Aorta (tissue), 5 donors: Measurements from ENCODE around the gene A3GALT2. TPM values are rescaled to one million over a fixed set of nuclear protein-coding genes. Genes with fewer than 3 reads are reported as not detected.

Experiments used
- ATAC-seq: fragments of 200-7000 bp; cut with Tn5 transposase; one replicate; pipeline ENCODE4 v1.9.1; 2022; ENCODE audit warnings: moderate library complexity; ENCODE audit not compliant: low FRiP score
- DNase-seq, 2 donors: peaks; one replicate each; pipeline ENCODE4 v3.0.0-alpha.2; 2020
- H3K27ac ChIP-seq, 2 donors: one replicate each; pipeline ENCODE4 v1.5.1; 2013; ENCODE audit warnings: low read length in 2 of 2, mild to moderate bottlenecking in 2 of 2, moderate library complexity in 2 of 2, control low read depth in 1 of 2, inconsistent platforms in 1 of 2, low read depth in 1 of 2
- H3K27me3 ChIP-seq, 2 donors: one replicate each; pipeline ENCODE4 v1.6.1; 2013; ENCODE audit warnings: control low read depth in 1 of 2, low read length in 1 of 2, mild to moderate bottlenecking in 1 of 2, moderate library complexity in 1 of 2; ENCODE audit not compliant: insufficient read depth in 2 of 2, control insufficient read depth in 1 of 2
- H3K36me3 ChIP-seq, 2 donors: one replicate each; pipeline ENCODE4 v1.6.1; 2013; ENCODE audit warnings: control low read depth in 1 of 2, low read length in 1 of 2, mild to moderate bottlenecking in 1 of 2; ENCODE audit not compliant: insufficient read depth in 2 of 2, control insufficient read depth in 1 of 2
- H3K4me1 ChIP-seq, 2 donors: one replicate each; pipeline ENCODE4 v1.6.1; 2013; ENCODE audit warnings: low read length in 2 of 2, control low read depth in 1 of 2, mild to moderate bottlenecking in 1 of 2, moderate library complexity in 1 of 2; ENCODE audit not compliant: insufficient read depth in 2 of 2, control insufficient read depth in 1 of 2
- H3K4me3 ChIP-seq, 2 donors: one replicate each; pipeline ENCODE4 v1.5.1; 2013; ENCODE audit warnings: low read length in 2 of 2, control low read depth in 1 of 2, mild to moderate bottlenecking in 1 of 2
- H3K9me3 ChIP-seq: one replicate; pipeline ENCODE4 v1.6.1; 2013; ENCODE audit warnings: mild to moderate bottlenecking, low read length; ENCODE audit not compliant: control insufficient read depth
- WGBS, 2 donors: extraction: QIAGEN DNeasy Blood & Tissue Kit; methylation state at CpG; one replicate each; pipeline ENCODE4 v1.1.7; 2013; 5-methylcytosine and 5-hydroxymethylcytosine counted together
- intact Hi-C, 2 donors: fragments of 100-400 bp; cut with DNase I; formaldehyde crosslinking; loops; one replicate each; pipeline versions ENCODE4 v1.14.2 to v1.15.0; 2022
- polyA plus RNA-seq, 2 donors: library from polyadenylated mRNA; stranded (reverse); fragments of 200-250 nt; gene quantifications; one replicate each; pipeline ENCODE4 v1.2.3, GENCODE V29; 2013
- total RNA-seq, 2 donors: library from RNA; stranded (reverse); fragmentation: NEBNext Ultra II Directional; extraction: Animal tissue kit (Norgen Biotek cat#: 25700); gene quantifications; one replicate each; pipeline ENCODE4 v1.2.1, GENCODE V29; 2021
- donor health status: healthy with polysubstance abuse.
- donor health status: Bipolar disorder and iron deficiency.
- donor health status: DM: no; HTN: no; CAD: no.
- donor health status: DM: no; HTN: no; CAD: no.
- donor health status: DM: yes; HTN: yes; CAD: no.

The A3GALT2 gene
- total and polyA plus RNA-seq, 4 donors, result 0.36 to 0.81 TPM; not detected in 2

GRCh38 chr1:33357099-33357498 is 36.2 kb upstream of the A3GALT2 start:
- 95 to 96% methylated on average over 5 of the region's 5 CpGs for WGBS, 2 donors

GRCh38 chr1:33354707-33355316 is 33.9 kb upstream of the A3GALT2 start:
- WGBS, 2 donors, result 91 to 92% methylated on average over 16 of the region's 16 CpGs
- H3K27me3 ChIP-seq, result no peaks in the 10 kb centered on the region
- no peak overlapping the region for H3K4me3 ChIP-seq
- intact Hi-C loops, result no loop called here
- H3K27ac ChIP-seq, result no peak overlapping the region
- ATAC-seq (no peak), DNase-seq (no peak)
- no peaks in the 10 kb centered on the region for H3K4me1 ChIP-seq
- no peaks in the 10 kb centered on the region for H3K9me3 ChIP-seq
- H3K36me3 ChIP-seq, result no peaks in the 10 kb centered on the region

More at GRCh38 chr1:33357099-33357498, 36.2 kb upstream of the A3GALT2 start:
- Histone ChIP-seq H3K4me3 (no peak overlapping the region), H3K27ac (no peak overlapping the region), H3K27me3 (no peaks in the 10 kb centered on the region), H3K4me1 (no peaks in the 10 kb centered on the region), H3K9me3 (no peaks in the 10 kb centered on the region), H3K36me3 (no peaks in the 10 kb centered on the region)
- no peak for ATAC-seq
- DNase-seq, result no peak
- intact Hi-C loops, result no loop called here

- WGBS, 2 donors, result 92 to 94% methylated on average over 5 of the region's 5 CpGs
- no peak overlapping the region for H3K27ac ChIP-seq
- no peak for ATAC-seq
- H3K4me3 ChIP-seq, result no peak overlapping the region
- H3K36me3 ChIP-seq, result no peaks in the 10 kb centered on the region
- no peaks in the 10 kb centered on the region for H3K9me3 ChIP-seq
- intact Hi-C loops, result no loop called here
- H3K27me3 ChIP-seq, result no peaks in the 10 kb centered on the region
- DNase-seq, result no peak
- H3K4me1 ChIP-seq, result no peaks in the 10 kb centered on the region
Observed at GRCh38 chr1:33353531-33353930, 32.6 kb upstream of the A3GALT2 start.

- intact Hi-C loops, result no loop called here
- Histone ChIP-seq H3K27ac (no peak overlapping the region), H3K9me3 (no peaks in the 10 kb centered on the region), H3K36me3 (no peaks in the 10 kb centered on the region), H3K4me1 (peaks cover 2% of the 10 kb centered on the region in 2 donors), H3K27me3 (no peaks in the 10 kb centered on the region), H3K4me3 (no peak overlapping the region)
- 95 to 96% methylated on average over 6 of the region's 6 CpGs for WGBS, 2 donors
- DNase-seq (no peak), ATAC-seq (no peak)
Observed at GRCh38 chr1:33351281-33351660, 30.4 kb upstream of the A3GALT2 start.

- Histone ChIP-seq H3K27ac (peak overlapping the region in 1 of 2 donors; percentile 9), H3K9me3 (no peaks in the 10 kb centered on the region), H3K36me3 (no peaks in the 10 kb centered on the region), H3K27me3 (no peaks in the 10 kb centered on the region), H3K4me1 (peaks cover 2 to 3% of the 10 kb centered on the region in 2 donors), H3K4me3 (peak overlapping the region; percentile 3 to 18)
- DNase-seq (no peak), ATAC-seq (peak; percentile 9)
- intact Hi-C loops, result no loop called here
- WGBS, 2 donors, result 35 to 50% methylated on average over 6 of the region's 6 CpGs
Observed at GRCh38 chr1:33350611-33351280, 29.8 kb upstream of the A3GALT2 start.

GRCh38 chr1:33349778-33350610 is 29.1 kb upstream of the A3GALT2 start:
- Histone ChIP-seq H3K27ac (peak overlapping the region; percentile 90 to 100), H3K9me3 (no peaks in the 10 kb centered on the region), H3K36me3 (no peaks in the 10 kb centered on the region), H3K4me3 (peak overlapping the region; percentile 96 to 100), H3K27me3 (no peaks in the 10 kb centered on the region), H3K4me1 (peaks cover 2 to 3% of the 10 kb centered on the region in 2 donors)
- ATAC-seq (peak; percentile 93), DNase-seq (peak; percentile 92 to 94)
- intact Hi-C loops, result loop anchor here (5.0 kb wide), 3 partner anchors 57 to 112 kb away; partner anchors contain the start of gene ZNF362 (in 1 of the 2)
- 0 to 1% methylated on average over 53 to 104 of the region's 104 CpGs for WGBS, 2 donors

- DNase-seq (peak; percentile 70 to 86), ATAC-seq (peak; percentile 45)
- Histone ChIP-seq H3K4me3 (peak overlapping the region; percentile 96 to 100), H3K4me1 (peaks cover 2 to 8% of the 10 kb centered on the region in 2 donors), H3K9me3 (no peaks in the 10 kb centered on the region), H3K36me3 (no peaks in the 10 kb centered on the region), H3K27ac (peak overlapping the region; percentile 90 to 100), H3K27me3 (no peaks in the 10 kb centered on the region)
- 0 to 1% methylated on average over 41 to 78 of the region's 78 CpGs for WGBS, 2 donors
- intact Hi-C loops, result loop anchor here (5.0 kb wide), 3 partner anchors 58 to 113 kb away; partner anchors contain the start of gene ZNF362 (in 1 of the 2)
Observed at GRCh38 chr1:33349081-33349759, 28.3 kb upstream of the A3GALT2 start.

GRCh38 chr1:33348676-33349080 is 27.8 kb upstream of the A3GALT2 start:
- Histone ChIP-seq H3K4me3 (peak overlapping the region; percentile 96 to 100), H3K9me3 (no peaks in the 10 kb centered on the region), H3K27ac (peak overlapping the region; percentile 90 to 100), H3K4me1 (peaks cover 2 to 10% of the 10 kb centered on the region in 2 donors), H3K27me3 (no peaks in the 10 kb centered on the region), H3K36me3 (no peaks in the 10 kb centered on the region)
- DNase-seq (no peak), ATAC-seq (peak; percentile 34)
- intact Hi-C loops, result loop anchor here (5.0 kb wide), 3 partner anchors 59 to 114 kb away; partner anchors contain the start of gene ZNF362 (in 1 of the 2)
- WGBS, 2 donors, result 1% methylated on average over 11 of the region's 11 CpGs
